NCI-H2081 (cell line): ENCODE results near the gene ZNF618.

Experiments
- DNase-seq, 2 experiments: peaks; one replicate each; lab custom pipeline; 2025; lab: John Stamatoyannopoulos, UW

ZNF618 gene

DNA sequence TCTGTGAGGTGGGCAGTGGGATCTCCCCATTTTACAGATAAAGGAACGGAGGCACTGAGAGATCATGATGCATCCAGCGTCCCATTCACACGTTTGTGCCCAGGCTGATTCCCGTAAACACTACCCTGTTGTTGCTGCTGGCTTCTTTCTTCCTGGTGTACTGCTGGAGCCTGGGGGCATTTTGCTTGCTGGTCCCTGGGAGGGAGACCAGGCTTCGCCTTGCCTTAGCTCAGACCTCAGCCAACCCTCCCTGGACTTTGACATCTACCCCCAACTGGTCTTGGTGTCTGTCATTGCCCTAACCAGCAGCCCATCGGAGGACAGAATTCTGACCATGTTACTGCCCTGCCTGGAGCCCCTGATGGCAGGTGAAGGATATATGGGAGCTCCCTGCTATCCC lies 82.4 kb downstream of the ZNF618 start:
- DNase-seq = no peak

DNA sequence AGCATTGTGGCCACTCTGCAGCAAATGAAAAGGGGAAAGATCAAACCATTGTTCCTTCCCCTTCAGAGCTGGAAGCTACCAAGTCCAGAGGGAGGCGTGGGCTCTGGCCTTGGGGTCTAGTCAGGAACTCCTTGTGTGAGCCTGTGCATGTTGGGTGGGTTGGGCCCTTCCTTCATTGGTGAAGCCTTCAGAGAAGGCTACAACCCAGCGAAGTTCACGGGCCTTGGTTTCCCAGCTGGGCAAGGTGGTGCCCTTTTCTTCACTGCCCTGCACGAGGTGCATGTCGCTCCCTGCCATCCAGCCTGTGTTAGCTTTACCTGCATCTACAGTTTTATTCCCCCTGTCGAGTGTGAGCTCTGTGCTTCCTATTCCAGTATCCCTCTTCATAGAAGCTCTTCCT lies 84.7 kb downstream of the ZNF618 start:
- no peak for DNase-seq

GRCh38 chr9:113962396-113962795 lies 86.3 kb downstream of the ZNF618 start:
- DNase-seq = no peak

DNA sequence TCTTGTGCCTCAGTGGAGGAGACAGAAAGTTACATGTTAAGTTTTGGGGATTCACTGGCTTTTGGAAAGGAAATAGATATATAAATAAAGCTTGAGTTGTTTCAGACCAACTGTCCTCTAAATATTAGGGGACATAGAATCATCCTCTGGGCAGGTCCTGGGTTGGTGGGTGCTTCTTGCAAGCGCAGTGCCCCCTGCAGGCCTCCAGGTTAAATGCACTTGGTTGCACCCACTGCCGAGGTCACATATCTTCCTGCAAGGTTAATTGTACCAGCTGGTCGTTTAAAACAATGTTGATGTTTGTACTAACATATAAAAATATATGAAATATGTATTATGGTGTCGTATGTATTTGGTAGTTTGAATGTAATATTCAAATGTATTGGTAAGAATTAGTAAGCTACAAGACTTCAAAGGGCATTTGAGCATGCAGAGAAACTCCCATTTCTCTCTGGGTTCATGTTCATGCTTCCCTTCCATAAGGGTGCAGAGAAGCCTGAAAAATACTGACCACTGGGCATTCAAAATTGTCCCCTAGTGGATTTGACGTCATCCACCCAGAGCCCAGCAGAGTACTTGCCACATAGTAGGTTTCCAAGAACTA lies 87.0 kb downstream of the ZNF618 start:
- DNase-seq = peak; percentile 7 to 11

DNA sequence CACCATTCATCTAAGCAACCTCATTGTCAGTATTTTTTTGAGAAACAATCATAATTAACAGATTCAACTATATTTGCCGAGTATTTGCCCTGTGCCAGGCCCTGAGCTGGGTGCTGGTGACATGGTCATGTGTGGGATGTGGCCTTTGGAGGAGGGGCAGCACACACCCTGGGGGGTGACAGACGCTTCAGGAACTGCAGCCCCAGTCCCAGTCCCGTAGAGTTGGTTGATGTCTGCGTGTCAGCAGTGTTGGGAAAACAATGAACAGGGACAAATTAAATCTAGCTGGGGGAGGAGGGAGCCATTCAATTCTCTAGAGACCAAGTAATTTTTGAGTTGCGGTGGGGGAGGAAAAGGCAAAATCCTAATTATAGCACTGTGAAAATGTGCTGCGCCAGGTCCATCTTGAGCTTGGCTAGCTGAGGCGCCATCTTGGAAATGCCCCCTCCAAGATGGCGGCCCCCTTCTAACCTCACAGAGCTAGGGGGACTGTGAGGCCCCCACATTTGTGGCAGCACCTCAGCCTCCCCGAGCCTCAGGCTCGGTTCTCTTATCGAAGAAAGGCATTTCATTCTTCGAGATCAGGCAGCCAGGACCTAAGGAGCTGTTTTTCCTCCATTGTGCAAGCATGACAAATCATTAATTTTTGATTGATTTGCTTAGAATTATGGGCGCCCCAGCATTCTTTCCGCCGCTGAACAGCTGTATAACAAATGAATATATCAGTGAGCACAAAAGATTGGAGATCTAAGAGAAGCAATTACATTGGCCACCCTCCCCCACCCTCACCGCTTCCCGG lies 87.8 kb downstream of the ZNF618 start:
- DNase-seq = no peak

DNA sequence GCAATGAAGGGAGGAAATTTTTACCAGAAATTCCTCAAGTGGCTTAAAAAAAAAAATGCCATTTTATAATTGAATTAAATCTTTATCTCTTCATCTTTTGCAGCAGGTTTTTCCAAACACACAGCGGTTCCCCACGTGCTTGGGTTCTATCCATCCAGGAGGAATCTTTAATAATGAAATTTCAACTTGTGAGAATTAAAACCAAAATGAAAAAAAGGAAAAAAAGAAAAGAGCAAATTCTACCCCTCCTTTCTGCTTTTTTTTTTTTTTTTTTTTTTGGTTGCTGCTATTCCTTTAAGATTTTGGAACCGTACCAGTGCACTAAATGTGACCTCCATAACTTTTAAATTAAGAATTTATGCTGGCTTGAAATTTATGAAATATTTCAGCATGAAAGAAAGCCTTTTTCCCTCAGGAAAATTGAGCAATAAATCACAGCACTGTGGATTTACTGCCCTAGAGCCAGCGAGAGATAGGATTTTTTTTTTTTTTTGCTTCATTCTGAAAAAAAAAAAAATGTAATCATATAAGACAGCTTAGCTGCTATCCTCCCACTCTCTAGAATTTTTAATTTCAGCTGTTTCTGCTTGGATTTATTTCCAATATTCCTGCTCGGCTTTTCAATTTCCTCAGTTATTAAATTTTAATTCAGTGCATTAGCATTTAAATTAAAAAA lies 88.5 kb downstream of the ZNF618 start:
- DNase-seq = no peak

DNA sequence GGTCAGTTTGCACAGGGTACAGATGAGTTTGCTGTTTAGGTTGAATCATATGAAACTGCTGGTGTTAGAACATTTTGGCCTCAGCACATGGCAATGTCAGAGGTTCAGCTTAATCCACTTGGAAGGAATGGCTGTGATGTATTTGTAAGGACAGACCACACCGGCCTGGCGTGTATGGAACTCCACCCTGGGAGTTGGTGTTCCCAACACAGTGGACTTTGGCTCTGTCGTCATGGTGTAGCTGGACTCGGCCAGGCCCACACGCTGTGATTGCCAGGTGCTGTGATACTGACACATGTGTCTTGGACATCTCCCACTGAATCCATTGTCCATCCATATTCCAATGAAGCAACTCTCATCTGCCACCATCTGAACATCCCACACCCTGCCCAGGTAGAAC lies 90.3 kb downstream of the ZNF618 start:
- no peak for DNase-seq

GRCh38 chr9:113967380-113967779 lies 91.3 kb downstream of the ZNF618 start:
- DNase-seq = no peak

DNA sequence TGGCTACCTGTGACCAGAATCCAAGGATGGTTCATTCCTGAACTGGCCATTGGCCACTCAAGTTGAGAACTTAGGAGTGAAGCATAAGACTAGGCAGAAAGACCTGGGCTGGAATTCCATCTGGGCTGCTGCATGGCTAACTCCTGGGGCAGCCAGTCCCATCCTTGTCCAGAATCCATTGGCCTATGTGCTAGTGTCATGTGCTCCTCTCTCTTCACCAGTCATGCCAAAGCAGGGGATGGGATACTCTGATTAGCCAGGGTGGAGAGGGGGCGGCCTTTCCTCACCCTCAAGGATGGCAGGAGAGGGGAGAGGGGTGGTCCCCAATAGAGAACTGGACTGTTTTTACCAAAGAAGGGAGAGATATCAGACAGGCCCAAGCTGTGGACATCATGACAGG lies 93.2 kb downstream of the ZNF618 start:
- no peak for DNase-seq

DNA sequence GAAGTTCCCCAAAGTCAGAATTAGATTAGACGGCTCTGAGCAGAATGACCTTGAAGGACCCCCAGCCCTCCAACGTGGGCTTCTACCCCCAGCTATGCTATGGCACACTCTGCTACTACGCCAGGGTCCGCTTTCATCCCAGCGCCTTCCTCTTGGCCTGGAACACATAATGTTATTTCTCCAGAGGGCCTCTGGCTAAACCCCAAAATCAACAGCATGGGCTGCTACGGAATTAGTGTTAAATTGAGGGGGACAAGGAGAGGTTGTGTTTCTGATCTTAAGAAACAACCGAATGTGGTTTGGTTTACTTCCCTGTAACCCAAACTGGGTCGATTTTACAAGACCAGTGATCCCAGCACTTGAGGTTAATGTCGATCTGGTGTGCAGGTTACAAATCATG lies 97.1 kb downstream of the ZNF618 start:
- DNase-seq = no peak

DNA sequence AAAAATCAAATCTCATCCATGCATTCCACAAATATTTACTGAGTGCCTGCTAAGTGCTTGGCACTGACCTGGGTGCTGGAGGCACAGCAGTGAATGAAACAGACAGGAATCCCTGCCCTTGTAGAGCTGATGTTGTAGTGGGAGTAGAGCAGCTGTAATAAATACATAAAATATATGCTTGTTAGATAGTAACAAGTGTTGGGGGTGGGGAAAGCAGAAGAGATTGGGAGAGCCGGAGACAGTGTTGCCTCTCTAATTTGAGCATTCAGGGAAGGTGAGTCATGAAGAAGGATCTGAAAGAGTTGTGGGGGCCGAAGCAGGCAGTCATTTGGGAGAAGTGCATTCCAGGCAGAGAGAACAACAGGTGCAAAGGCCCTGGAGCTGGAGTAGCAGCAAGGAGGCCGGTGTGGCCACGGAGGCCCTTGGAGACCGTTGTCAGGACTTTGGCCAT lies 97.9 kb downstream of the ZNF618 start:
- no peak for DNase-seq

DNA sequence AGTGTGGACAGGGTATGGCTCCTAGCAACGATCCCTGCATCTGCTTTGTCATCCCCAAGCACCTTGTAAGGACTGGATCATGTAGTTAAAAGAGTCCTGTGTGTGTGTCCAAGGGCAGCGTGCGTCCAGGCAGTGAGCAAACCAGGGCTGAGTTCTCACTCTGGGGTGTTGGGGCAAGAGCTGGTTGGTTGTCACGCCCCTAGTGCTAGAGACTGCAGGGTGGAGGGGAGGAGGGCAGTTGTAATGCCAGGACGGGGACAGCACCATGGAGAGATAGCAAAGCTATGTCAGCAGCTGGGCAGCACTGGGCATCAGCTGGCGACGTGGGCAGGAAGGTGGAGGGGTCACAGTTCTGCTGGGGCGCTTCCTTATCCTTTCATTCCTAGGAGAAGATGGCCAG lies 100.8 kb downstream of the ZNF618 start:
- no peak for DNase-seq

DNA sequence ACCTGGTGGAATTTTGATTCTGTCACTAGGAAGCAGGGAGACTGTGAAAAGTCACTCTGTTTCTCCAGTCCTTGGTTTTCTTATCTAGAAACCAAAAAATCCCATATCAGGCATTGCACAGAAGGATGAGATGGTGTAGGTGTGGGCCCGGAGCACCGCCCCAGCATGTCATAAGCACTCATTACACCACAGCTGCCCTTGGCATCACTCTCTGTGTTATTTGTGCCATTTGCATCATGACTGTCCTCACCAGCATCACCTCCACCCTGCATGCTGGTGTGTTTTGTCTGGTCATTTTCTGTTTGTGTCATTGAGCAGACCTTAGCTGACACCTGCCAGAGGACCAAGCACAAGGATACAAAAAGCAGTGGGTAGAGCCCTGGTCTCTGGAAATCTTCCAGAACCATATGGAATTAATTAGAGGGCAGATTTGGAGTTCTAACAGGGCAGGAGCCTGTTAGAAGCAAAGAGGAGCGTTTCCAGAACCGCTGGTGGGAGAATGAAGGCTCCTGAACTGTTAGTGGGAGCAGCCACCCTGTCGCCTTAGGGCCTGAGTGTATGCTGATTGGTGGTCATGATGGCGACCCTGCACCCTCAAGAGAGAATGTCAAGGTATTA lies 102.7 kb downstream of the ZNF618 start:
- no peak for DNase-seq

DNA sequence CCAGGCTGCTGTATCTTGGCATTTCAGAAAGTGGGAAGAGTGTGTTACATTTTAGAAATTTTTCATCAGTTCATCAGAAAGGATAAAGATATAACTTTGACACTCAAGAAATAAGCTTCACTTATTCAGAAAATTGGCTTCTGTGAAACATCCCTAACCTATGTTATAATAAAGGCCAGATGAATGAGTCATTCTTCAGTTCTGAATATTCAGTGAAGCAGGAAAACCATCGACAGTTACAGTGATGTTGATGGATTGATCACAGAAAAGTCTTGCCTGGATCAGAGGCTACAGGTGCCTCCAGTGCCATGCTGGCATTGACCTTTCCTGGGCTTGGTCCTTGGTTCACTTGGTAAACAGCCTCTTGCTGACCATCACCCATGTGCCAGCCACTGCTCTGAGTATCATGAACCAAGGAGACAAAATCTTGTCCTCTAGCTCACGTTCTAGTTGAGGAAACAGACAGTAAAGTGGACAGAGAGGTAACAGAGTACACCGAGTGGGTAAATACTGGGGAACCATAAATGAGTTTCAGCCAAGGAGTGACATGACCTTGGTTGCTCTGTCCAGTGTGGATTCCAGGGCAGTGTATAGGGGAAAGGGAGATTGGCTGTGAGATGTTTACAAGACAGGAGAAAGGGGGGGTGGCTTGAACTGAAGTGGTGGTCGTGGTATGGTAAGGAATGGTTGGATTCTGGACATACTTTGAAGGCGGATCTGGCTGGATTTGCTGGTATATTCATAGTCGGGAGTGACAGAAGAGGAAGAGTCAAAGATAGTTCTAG lies 103.4 kb downstream of the ZNF618 start:
- no peak for DNase-seq

- DNase-seq = no peak
Measured at GRCh38 chr9:113984639-113985380, 108.7 kb downstream of the ZNF618 start.

DNA sequence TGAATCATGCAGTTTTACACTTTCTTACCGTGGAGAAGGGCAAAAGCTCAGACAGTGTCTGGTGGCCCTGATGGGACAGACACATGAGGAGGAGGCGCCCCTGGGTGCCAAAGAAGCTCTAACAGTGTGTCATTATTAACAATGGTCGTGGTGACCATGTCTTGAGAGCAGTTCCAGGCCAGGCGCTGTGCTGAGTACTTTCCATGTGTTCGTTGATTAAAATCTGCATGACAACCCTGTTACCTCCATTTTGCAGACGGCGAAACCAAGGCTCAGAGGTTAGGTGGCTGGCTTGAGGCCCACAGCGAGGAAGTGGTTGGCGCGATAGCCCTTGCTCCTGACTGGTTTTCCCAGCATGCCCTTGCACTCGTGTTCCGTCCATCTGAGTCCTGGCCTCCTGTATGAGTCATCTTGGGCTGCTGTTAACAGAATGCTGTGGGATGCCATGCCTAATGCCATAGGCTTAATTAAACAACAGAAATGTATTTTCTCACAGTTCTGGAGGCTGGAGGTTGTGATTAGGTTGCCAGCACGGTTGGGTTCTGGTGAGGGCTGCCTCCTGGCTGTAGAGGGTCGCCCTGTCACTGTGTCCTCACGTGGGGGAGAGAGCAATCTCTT lies 110.0 kb downstream of the ZNF618 start:
- DNase-seq = no peak

GRCh38 chr9:113986931-113987330 lies 110.8 kb downstream of the ZNF618 start:
- no peak for DNase-seq

GRCh38 chr9:113987526-113987925 lies 111.4 kb downstream of the ZNF618 start:
- no peak for DNase-seq

- no peak for DNase-seq
Measured at GRCh38 chr9:113988385-113989016, 112.4 kb downstream of the ZNF618 start.

DNA sequence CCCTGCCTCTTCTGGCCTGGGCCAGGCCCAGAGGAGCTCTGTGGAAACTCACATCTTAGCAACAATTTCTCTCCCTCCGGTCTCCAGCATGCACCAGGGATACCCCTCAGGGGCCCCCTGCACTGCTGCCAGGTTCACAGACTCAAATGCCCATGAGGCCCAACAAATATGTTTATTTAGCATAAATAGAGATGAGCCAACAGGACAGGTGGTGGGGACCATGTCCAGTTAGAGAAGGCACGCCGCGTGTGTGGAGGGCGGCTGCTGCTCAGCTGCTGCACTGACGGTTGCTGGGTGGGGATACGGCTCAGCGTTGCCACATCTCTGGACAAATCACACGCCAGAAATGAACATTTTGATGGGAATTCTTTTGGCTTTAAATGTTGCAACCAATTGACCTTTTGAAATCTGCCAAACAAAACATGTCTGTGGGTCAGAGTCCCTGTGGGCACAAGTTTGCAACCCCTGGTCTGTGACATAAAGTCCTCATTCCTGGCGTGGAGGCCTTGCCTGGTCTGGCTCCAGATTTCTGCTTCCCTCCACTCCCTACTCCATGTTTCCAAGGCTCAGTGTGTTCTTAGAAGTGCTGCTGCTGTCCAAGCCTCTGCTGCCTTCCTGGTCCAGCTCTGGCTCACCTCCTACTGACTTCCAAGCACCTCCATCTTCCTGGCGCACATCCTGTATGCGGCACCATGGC lies 113.1 kb downstream of the ZNF618 start:
- no peak for DNase-seq
